Body of pancreas (tissue), 4 donors: ENCODE results near the gene ALDH1B1.

ENCODE experiments used
- CTCF ChIP-seq, 7 experiments: fragments of 450-650 bp in 4 of 7; fragments of 200-600 bp in 3 of 7; sonication (generic) in 3 of 7; IDR thresholded peaks; one replicate each; pipeline ENCODE4 v1.5.1; 2016 to 2019; ENCODE audit warnings: antibody characterized with exemption in 7 of 7
- POLR2A ChIP-seq, 3 donors: fragments of 450-650 bp; IDR thresholded peaks; one replicate each; pipeline ENCODE4 v1.6.1; 2016; ENCODE audit warnings: antibody characterized with exemption in 3 of 3, mild to moderate bottlenecking in 2 of 3

DNA sequence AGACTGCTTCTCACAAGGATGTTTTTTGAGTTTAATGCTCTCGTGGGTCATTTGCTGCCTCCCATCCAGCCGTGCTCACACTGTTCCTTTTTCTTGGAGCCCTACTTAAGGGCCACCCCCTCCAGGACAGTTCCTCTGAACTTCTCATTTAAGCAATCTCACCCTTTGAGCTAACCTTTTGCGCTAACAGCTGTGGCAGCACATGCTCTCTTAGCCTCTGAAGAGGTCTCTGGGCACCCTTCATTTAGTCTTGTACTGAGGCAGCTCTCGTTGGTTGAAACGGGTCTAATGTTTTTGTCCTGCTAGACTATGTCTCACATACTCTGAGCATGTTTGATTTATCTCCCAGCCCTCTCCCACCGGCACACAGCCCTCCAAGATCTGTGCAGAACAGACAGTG, 11.8 kb downstream of the ALDH1B1 start:
- no peak for TF ChIP-seq CTCF (IDR thresholded peaks at IDR 0.05)
- no peak for TF ChIP-seq POLR2A (IDR thresholded peaks at IDR 0.05)
